ENCODE data around the gene TBCA.

DNA sequence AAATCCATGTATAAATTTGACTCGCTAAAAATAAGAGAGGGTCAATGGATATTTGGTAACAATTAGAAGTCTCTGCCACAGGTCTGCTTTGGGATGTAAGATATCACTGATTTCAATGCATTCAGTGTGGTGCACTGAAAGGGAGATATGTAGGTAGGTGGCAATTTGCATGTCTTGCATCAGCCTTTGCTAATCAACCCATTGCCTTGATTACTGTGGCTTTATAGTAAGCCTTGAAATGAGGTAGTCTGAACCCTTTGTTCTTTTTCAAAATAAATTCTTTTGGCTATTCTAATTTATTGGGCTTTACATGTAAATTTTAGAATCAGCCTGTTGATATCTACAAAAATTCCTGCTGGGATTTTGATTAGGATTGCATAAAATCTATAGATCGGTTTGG lies 15.8 kb upstream of the TBCA start:
- TF ChIP-seq POLR2AphosphoS5 (IDR thresholded peaks at IDR 0.05; ENCODE audit: borderline replicate concordance, low read depth, low read length) (no peak), EZH2 (IDR thresholded peaks at IDR 0.05) (no peak), FOXP2 (optimal IDR thresholded peaks at IDR 0.05; ENCODE audit: control extremely low read depth, extremely low read length, insufficient read depth) (no peak)
